ENCODE results near the gene TFCP2.
A peak's percentile ranks its signal among the peaks of the same experiment; 100 is the strongest.

TFCP2 gene

GRCh38 chr12:51049525-51049924, 123.4 kb downstream of the TFCP2 start:
- Histone ChIP-seq H3K4me1 (ENCODE audit: low read length) (peaks cover 9% of the 10 kb centered on the region), H3K4me2 (ENCODE audit: low read length) (peak overlapping the region; percentile 94), H3K27ac (ENCODE audit: low read length) (no peak overlapping the region), H3K27me3 (ENCODE audit: low read depth, low read length) (no peaks in the 10 kb centered on the region), H2AFZ (ENCODE audit: low read depth, low read length) (no peak overlapping the region), H3K4me3 (ENCODE audit: low read length) (peak overlapping the region; percentile 82), H3K79me2 (ENCODE audit: low read length) (peaks cover 26% of the 10 kb centered on the region), H4K20me1 (ENCODE audit: insufficient read depth, low read length) (no peaks in the 10 kb centered on the region), H3K36me3 (replicated peaks; ENCODE audit: low read depth, low read length) (peaks cover 20% of the 10 kb centered on the region), H3K9ac (ENCODE audit: low read length) (peak overlapping the region; percentile 81), H3K9me3 (ENCODE audit: insufficient read depth, low read length) (no peaks in the 10 kb centered on the region)
- no peak for TF ChIP-seq CTCF (IDR thresholded peaks at IDR 0.05; ENCODE audit: low read depth, low read length)
- TF ChIP-seq EZH2phosphoT487 (IDR thresholded peaks at IDR 0.05; ENCODE audit: low read depth) = no peak

GRCh38 chr12:51048661-51049251, 124.2 kb downstream of the TFCP2 start:
- Histone ChIP-seq H3K9me3 (ENCODE audit: insufficient read depth, low read length) (no peaks in the 10 kb centered on the region), H3K4me3 (ENCODE audit: low read length) (peak overlapping the region; percentile 82), H3K4me2 (ENCODE audit: low read length) (peak overlapping the region; percentile 94), H4K20me1 (ENCODE audit: insufficient read depth, low read length) (no peaks in the 10 kb centered on the region), H3K27me3 (ENCODE audit: low read depth, low read length) (no peaks in the 10 kb centered on the region), H3K79me2 (ENCODE audit: low read length) (peaks cover 26% of the 10 kb centered on the region), H3K27ac (ENCODE audit: low read length) (peak overlapping the region; percentile 38), H3K36me3 (replicated peaks; ENCODE audit: low read depth, low read length) (peaks cover 12% of the 10 kb centered on the region), H3K9ac (ENCODE audit: low read length) (peak overlapping the region; percentile 81), H3K4me1 (ENCODE audit: low read length) (peaks cover 9% of the 10 kb centered on the region), H2AFZ (ENCODE audit: low read depth, low read length) (peak overlapping the region; percentile 40; the same call in 1 of the 2 replicates)
- no peak for TF ChIP-seq CTCF (IDR thresholded peaks at IDR 0.05; ENCODE audit: low read depth, low read length)

GRCh38 chr12:51047655-51048540, 125.0 kb downstream of the TFCP2 start, which contains the start of gene LETMD1:
Gene LETMD1 (plus strand): TSS chr12:51048327. CDS start chr12:51048357, 30 bp downstream.
- peaks cover 9% of the 10 kb centered on the region for H3K4me1 ChIP-seq (ENCODE audit: low read length)
- peak within 1 kb of the TSS; percentile 81 for H3K9ac ChIP-seq (ENCODE audit: low read length)
- H3K27ac ChIP-seq (ENCODE audit: low read length) = peak within 1 kb of the TSS; percentile 69
- peaks cover 26% of the 10 kb centered on the region for H3K79me2 ChIP-seq (ENCODE audit: low read length)
- no peaks in the 10 kb centered on the region for H3K9me3 ChIP-seq (ENCODE audit: insufficient read depth, low read length)
- H2AFZ ChIP-seq (ENCODE audit: low read depth, low read length) = peak within 1 kb of the TSS; percentile 82
- no peaks in the 10 kb centered on the region for H3K27me3 ChIP-seq (ENCODE audit: low read depth, low read length)
- peak within 1 kb of the TSS; percentile 82 for H3K4me3 ChIP-seq (ENCODE audit: low read length)
- peaks cover 7% of the 10 kb centered on the region for H3K36me3 ChIP-seq (replicated peaks; ENCODE audit: low read depth, low read length)
- peak within 1 kb of the TSS; percentile 94 for H3K4me2 ChIP-seq (ENCODE audit: low read length)
- H4K20me1 ChIP-seq (ENCODE audit: insufficient read depth, low read length) = no peaks in the 10 kb centered on the region
- TF ChIP-seq CTCF (IDR thresholded peaks at IDR 0.05; ENCODE audit: low read depth, low read length) (peak; percentile 91), EZH2phosphoT487 (IDR thresholded peaks at IDR 0.05; ENCODE audit: low read depth) (no peak)
